ENCODE data around the gene DCAF5.
"Not testable (repeated sequence)": the region's sequence is repeated elsewhere in the genome, so short reads cannot be mapped to it uniquely, and the experiment has no call there.

DCAF5 gene, protein sequence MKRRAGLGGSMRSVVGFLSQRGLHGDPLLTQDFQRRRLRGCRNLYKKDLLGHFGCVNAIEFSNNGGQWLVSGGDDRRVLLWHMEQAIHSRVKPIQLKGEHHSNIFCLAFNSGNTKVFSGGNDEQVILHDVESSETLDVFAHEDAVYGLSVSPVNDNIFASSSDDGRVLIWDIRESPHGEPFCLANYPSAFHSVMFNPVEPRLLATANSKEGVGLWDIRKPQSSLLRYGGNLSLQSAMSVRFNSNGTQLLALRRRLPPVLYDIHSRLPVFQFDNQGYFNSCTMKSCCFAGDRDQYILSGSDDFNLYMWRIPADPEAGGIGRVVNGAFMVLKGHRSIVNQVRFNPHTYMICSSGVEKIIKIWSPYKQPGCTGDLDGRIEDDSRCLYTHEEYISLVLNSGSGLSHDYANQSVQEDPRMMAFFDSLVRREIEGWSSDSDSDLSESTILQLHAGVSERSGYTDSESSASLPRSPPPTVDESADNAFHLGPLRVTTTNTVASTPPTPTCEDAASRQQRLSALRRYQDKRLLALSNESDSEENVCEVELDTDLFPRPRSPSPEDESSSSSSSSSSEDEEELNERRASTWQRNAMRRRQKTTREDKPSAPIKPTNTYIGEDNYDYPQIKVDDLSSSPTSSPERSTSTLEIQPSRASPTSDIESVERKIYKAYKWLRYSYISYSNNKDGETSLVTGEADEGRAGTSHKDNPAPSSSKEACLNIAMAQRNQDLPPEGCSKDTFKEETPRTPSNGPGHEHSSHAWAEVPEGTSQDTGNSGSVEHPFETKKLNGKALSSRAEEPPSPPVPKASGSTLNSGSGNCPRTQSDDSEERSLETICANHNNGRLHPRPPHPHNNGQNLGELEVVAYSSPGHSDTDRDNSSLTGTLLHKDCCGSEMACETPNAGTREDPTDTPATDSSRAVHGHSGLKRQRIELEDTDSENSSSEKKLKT

DNA sequence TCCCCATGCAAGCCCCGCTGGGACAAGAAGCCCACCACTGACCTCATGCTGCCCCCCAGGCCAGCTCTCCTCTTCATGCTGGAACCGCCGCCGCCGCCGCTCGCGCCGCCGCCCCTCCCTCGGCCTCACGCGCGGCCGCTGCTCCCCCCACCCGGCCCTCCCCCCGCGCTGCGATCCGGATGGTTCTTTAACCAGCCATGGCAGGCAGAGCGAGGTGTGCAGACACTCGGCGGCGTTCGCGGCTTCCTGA is at the start of gene DCAF5:
TSS of gene DCAF5 (minus strand) at position 218 of the 250 bp plus-strand sequence. CDS start at position 77, 141 bp downstream.
- CTCF ChIA-PET: interaction anchor here (1.1 kb wide), 1 partner anchor 18 kb away, joined by 4 read pairs; no protein-coding TSS in a partner anchor
- POLR2A ChIA-PET: interaction anchor here (1.6 kb wide), 1 partner anchor 245 kb away, joined by 6 read pairs; the partner anchor contains the start of gene ERH
- TF ChIP-seq, protein P1, sequence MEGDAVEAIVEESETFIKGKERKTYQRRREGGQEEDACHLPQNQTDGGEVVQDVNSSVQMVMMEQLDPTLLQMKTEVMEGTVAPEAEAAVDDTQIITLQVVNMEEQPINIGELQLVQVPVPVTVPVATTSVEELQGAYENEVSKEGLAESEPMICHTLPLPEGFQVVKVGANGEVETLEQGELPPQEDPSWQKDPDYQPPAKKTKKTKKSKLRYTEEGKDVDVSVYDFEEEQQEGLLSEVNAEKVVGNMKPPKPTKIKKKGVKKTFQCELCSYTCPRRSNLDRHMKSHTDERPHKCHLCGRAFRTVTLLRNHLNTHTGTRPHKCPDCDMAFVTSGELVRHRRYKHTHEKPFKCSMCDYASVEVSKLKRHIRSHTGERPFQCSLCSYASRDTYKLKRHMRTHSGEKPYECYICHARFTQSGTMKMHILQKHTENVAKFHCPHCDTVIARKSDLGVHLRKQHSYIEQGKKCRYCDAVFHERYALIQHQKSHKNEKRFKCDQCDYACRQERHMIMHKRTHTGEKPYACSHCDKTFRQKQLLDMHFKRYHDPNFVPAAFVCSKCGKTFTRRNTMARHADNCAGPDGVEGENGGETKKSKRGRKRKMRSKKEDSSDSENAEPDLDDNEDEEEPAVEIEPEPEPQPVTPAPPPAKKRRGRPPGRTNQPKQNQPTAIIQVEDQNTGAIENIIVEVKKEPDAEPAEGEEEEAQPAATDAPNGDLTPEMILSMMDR (IDR thresholded peaks at IDR 0.05; ENCODE audit: control extremely low read depth, extremely low read depth, low read depth, missing control alignments): no peak
- DNase-seq (ENCODE audit: extremely low spot score): no peak

DNA sequence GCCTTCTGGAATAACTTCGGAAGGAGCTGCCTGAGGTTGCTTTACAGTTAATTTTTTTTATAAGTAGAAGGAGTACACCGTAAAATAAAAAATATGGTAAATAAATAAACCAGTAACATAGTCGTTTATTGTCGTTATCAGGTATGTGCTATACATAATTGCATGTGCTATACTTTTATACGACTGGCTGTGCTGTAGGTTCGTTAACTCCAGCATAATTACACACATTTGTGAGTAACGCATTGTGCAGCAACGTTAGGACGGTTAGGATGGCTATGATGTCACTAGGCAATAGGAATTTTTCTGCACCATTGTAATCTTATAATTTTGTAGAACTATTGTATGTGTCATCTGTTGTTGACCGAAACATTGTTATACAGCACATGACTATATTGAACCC is 46.9 kb upstream of the DCAF5 start:
- no peak for DNase-seq (ENCODE audit: extremely low spot score)
- POLR2A ChIA-PET: no interaction called here
- TF ChIP-seq, protein P1 (IDR thresholded peaks at IDR 0.05; ENCODE audit: control extremely low read depth, extremely low read depth, low read depth, missing control alignments): no peak
- CTCF ChIA-PET: interaction anchor here (1.2 to 1.4 kb wide), 3 partner anchors 12 to 49 kb away, joined by 3 to 4 read pairs (median 4); no protein-coding TSS in a partner anchor

DNA sequence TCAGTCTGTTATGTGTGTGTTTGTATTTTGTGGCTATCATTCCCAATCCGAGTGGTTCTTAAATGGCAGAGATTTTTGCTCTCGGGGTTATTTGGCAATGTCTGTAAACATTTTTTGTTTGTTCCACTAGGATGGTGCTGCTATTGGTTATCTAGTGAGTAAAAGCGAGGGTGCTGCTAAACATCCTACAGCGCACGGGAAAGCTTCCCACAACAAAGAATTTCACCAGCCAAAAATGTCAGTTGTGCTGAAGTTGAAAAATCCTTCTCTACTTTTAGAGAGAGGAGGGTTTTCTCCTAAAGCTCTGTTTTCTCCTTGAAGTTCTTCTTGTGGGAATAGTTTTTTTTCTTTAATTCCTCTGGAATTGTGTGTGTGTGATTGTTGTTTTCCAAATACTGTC is 40.8 kb upstream of the DCAF5 start:
- TF ChIP-seq, protein P1 (IDR thresholded peaks at IDR 0.05; ENCODE audit: control extremely low read depth, extremely low read depth, low read depth, missing control alignments): no peak
- ChIA-PET CTCF (no interaction called here), POLR2A (no interaction called here)
- no peak for DNase-seq (ENCODE audit: extremely low spot score)

DNA sequence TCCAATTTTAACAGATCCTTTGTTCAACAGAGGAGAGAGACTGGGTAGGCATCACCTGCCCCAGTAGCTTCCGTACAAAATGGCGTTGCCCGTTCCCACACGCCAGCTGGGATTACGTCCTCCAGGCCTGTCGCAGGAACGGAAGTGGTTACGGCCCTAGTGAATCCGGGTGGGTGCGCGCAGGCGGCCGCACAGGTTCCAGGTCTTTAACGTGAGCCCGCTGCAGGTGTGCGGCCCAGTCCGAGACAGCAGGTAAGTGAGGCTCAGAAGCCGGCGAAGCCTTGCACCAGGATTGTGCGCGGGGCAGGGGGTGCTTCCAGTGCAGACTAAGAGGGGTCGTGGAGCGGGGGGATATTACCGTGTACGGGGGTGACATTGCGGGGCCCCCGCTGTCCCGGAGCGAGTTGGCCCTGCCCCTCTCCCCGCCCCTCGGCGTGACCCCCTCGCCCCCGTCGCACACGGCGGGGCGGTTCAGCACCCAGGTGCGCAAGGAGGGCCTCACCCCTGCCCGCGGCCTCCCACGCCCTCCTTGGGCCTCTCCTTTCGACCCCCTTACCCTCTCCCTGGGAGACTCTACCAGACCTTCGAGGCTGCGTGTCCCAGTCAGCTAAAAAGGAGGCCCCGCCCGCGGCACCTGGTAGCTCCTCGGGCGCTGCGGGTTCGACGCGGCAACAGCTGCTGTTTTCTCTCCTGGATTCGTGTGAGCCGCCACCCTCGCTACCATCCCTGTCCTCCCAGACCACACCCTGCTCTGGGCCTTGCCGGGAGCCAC is 38.6 kb upstream of the DCAF5 start, which contains the start of gene EXD2:
TSS of gene EXD2 (plus strand) at position 159 of the 772 bp plus-strand sequence. CDS start 17,973 bp downstream, outside the sequence.
- TF ChIP-seq, protein P1 (IDR thresholded peaks at IDR 0.05; ENCODE audit: control extremely low read depth, extremely low read depth, low read depth, missing control alignments): no peak
- peak; percentile 91 for DNase-seq (ENCODE audit: extremely low spot score)
- CTCF ChIA-PET: interaction anchor here (1.1 to 1.6 kb wide), 5 partner anchors 15 to 62 kb away, joined by 3 to 5 read pairs (median 4); no protein-coding TSS in a partner anchor
- POLR2A ChIA-PET: no interaction called here

DNA sequence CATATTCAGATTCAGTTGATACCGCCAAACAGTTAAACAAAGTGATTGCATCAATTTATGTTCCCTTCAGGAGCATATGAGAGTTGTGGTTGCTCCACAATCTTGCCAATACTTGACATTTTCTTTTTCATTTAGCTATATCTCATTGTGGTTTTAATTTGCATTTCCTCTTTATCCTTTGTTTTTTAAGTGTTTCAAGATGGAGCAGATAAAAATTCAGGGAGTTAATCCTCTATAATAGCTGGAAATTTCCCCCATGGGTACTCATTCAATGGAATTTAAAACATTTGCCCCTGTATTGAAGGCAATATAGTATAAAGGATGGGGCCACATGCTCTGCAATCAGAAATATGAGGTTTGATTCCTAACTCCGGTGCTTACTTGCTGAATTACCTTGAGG is 37.3 kb upstream of the DCAF5 start:
- POLR2A ChIA-PET: no interaction called here
- CTCF ChIA-PET: no interaction called here
- TF ChIP-seq, protein P1 (IDR thresholded peaks at IDR 0.05; ENCODE audit: control extremely low read depth, extremely low read depth, low read depth, missing control alignments): no peak
- no peak for DNase-seq (ENCODE audit: extremely low spot score)

DNA sequence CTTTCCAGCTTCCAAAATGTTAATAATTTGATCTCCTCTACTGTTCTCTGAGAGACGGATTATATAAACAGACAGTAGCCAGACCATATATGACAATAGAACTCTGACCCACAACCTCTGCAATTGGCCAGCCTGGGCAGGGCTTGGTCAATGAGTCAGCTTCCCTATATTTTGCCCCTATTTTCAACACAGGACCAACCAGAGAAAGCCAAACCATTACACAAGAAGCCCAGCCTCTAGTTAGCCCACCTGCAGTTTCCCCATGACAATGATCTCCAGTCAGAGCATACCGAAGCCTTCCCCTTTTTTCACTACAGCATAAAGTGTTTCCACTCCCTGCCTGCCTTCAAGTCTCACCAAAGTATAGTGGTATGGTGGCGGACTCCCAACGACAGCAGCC is 30.8 kb upstream of the DCAF5 start:
- TF ChIP-seq, protein P1 (IDR thresholded peaks at IDR 0.05; ENCODE audit: control extremely low read depth, extremely low read depth, low read depth, missing control alignments): no peak
- POLR2A ChIA-PET: no interaction called here
- DNase-seq (ENCODE audit: extremely low spot score): no peak
- CTCF ChIA-PET: no interaction called here

DNA sequence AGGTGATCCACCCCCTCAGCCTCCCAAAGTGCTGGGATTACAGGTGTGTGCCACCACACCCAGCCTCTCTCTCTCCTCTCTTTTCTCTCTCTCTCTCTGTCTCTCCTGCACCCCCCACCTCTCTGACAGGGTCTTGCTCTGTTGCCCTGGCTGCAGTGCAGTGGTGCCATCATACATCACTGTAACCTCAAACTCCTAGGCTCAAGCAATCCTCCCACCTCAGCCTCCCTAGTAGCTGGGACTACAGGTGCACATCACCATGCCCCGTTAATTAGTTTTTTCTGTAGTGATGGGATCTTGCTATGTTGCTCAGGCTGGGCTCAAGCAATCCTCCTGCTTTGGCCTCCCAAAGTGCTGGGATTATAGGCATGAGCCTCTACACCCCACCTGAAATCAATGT is 29.7 kb upstream of the DCAF5 start:
- DNase-seq (ENCODE audit: extremely low spot score); CTCF ChIA-PET; POLR2A ChIA-PET: not testable (repeated sequence)
